SK-MEL-5 (cell line): ENCODE results near the gene ZSCAN1. TPM values are rescaled to one million over a fixed set of nuclear protein-coding genes. Genes with fewer than 3 reads are reported as not detected.

Source experiments
- DNase-seq: peaks from one replicate; pipeline ENCODE4 v3.0.0-alpha.2; 2016; ENCODE audit warnings: low read depth, low spot score
- in situ Hi-C: cut with HindIII; loops from 2 replicates; pipeline ENCODE4 v1.10.0; 2016; ENCODE audit warnings: low sequenced_read_pairs, high pct_unique_total_duplicates, low pct_unique_long_range_greater_than_20kb
- total RNA-seq: library from RNA; depleted of rRNA; stranded (reverse); fragments of >200 nt; shearing (Covaris generic); gene quantifications from 2 replicates; pipeline ENCODE4 v1.2.3, GENCODE V29; 2014

ZSCAN1 gene
- total RNA-seq, 1 experiment from 2014 or later, result not detected

- no peak for DNase-seq
- in situ Hi-C loops, result no loop called here
These were observed 610 bp downstream of the ZSCAN1 start for GRCh38 chr19:58034477-58034793.

- no peak for DNase-seq
- in situ Hi-C loops, result no loop called here
These were observed 2.0 kb downstream of the ZSCAN1 start for GRCh38 chr19:58035863-58036262.

DNA sequence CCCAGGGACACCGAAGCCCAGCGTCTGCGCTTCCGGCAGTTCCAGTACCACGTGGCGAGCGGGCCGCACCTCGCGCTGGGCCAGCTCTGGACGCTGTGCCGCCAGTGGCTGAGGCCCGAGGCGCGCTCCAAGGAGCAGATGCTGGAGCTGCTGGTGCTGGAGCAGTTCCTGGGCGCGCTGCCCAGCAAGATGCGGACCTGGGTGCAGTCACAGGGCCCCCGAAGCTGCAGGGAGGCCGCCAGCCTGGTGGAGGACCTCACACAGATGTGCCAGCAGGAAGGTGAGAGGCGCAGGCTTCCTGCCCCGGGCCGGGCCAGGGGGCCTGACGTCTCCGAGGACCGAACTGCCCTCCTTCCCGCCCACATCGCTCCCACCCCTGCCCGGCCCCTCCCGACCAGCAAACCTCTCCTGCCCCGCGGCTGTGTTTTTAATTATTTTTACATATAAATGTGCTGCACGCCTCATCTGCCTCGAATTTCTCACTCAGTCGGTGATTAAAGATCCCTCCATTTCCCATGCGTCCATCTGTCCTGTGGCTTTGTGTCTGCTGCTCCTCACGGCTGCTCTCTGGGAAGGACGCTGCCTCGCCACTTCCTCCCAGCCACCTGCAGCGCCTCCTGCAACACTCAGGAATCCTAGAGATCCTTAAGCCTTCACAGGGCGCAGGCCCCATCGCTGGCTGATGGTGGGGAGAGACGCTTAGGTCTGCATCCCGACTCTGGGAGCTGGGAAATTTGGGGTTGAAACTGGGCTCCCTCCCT lies 4.3 kb downstream of the ZSCAN1 start:
- in situ Hi-C loops, result no loop called here

GRCh38 chr19:58038688-58039204 lies 4.9 kb downstream of the ZSCAN1 start:
- DNase-seq, result no peak
- in situ Hi-C loops, result no loop called here

More for the DNA sequence above, 4.3 kb downstream of the ZSCAN1 start:
- DNase-seq, result no peak

- in situ Hi-C loops, result no loop called here
- no peak for DNase-seq
These were observed 7.1 kb downstream of the ZSCAN1 start for GRCh38 chr19:58040751-58041525.

- in situ Hi-C loops, result no loop called here
- no peak for DNase-seq
These were observed 8.9 kb downstream of the ZSCAN1 start for GRCh38 chr19:58042495-58043340.

- in situ Hi-C loops, result no loop called here
- DNase-seq, result no peak
These were observed 10.6 kb downstream of the ZSCAN1 start for GRCh38 chr19:58044391-58044790.

DNA sequence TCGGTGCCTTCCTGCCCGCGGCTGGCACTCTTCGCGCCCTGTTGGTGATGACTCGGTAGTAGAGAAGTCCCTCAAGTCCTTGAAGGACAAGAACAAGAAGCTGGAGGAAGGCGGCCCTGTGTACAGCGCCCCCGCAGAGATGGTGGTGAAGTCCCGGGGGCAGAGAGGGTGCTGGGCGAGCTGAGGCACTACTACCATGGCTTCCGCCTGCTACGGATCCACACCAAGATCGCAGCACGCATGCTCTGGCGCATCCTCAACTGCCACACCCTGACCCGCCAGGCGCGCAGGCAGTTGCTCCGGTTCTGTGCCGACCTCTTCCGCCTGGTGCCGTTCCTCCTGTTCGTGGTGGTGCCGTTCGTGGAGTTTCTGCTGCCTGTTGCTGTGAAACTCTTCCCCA lies 11.1 kb downstream of the ZSCAN1 start:
- DNase-seq, result no peak
- in situ Hi-C loops, result no loop called here

GRCh38 chr19:58045411-58046050 lies 11.7 kb downstream of the ZSCAN1 start:
- in situ Hi-C loops, result no loop called here
- DNase-seq, result no peak

GRCh38 chr19:58046856-58047255 lies 13.0 kb downstream of the ZSCAN1 start:
- in situ Hi-C loops, result no loop called here
- DNase-seq, result no peak

DNA sequence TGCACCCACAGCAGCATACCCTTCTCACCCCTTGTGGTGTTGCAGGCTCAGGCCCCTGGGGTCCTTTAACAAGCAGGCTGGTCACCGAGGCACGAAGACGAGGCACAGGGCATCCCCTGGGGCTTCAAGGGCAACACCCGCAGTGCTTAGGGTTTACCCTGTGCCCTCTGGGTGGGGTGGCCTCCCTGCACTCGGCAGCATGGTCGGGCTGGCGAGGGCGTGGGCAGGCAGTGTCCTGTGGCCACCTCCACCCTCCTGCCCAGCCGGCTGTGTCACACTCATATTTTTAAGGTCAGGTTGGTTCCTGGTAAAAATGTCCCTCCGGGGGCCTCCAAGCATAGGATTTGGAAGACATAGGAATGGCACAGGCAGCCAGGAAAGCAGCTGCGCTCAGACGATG lies 13.8 kb downstream of the ZSCAN1 start:
- in situ Hi-C loops, result no loop called here
- no peak for DNase-seq

DNA sequence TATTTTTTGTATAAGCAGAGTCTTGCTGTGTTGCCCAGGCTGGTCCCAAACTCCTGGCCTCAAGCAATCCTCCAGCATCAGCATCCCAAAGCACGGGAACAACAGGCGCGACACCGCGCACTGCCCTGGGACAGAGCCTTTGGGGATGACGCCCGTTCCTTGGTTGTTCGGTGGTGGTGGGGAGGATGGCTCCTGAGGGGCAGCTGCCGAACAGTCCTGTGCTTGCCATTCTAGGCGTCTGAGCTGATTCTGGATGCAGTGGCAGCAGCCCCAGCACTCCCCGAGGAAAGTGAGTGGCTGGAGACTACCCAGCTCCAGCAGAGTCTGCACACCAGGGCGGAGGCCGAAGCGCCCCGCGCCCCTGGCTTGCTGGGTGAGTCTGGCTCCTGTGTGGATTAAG lies 18.4 kb downstream of the ZSCAN1 start:
- no peak for DNase-seq
- in situ Hi-C loops, result no loop called here

DNA sequence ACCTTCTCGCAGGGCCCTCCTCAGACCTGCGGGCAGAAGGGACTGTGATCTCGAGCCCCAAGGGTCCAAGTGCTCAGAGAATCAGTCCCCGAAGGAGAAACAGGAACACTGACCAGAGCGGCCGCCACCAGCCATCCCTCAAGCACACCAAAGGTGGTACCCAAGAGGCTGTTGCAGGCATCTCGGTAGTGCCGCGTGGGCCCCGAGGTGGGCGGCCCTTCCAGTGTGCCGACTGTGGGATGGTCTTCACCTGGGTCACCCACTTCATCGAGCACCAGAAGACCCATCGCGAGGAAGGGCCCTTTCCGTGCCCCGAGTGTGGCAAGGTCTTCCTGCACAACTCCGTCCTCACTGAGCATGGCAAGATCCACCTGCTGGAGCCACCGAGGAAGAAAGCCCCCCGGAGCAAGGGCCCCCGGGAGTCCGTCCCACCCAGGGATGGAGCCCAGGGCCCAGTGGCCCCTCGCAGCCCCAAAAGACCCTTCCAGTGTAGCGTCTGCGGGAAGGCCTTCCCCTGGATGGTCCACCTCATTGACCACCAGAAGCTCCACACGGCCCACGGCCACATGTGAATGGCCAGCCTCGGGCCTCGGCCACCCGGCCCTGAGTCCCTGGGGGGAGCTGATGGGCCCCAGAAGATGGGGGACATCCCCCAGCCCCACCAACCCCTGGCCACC lies 19.8 kb downstream of the ZSCAN1 start:
- in situ Hi-C loops, result no loop called here
- no peak for DNase-seq

DNA sequence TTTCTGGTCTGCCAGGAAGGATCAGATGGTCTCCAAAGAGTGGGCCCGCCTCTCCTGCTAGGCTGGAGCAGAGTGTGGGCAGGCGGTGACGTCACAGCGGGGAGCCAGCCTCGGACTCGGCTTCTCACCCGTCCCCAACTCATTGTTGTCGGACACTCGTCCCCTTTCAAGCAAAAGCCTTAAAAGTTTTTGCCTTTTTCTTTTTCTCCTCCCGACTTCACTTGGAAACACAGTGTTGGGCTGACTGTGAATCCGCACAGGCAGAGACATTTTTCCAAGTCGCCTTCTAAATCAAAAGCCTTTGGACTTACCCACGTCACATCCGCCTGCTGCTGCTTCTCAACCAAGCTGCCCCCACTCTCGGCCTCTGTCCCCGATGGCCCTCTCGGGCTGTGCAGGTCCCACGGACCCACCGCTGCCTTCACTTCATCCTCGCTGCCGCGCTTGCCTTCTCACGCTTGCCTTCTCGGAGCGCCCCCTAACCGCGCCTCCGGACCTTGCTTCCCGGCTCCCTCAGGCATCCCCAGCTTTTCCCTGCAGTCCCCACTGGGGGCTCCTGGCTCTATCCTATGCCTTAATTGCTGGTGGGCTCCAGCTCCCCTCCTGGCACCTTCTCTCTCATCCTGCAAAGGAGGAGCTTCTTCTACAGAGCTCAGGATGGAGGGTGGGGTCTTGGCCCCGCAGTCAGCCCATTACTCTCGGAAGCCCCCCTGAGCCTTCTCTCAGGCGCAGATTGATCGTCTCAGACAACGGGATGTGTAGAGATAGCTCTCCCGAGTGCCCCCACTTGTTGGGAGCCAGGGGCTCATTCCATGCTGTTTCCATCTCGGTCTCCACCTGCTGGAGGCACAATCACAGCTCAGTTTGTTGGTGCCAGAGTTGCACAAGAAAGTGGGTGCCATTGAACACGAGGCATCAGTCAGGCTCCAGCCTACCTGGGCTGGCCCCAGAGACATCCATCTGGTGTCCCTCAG lies 21.4 kb downstream of the ZSCAN1 start:
- no peak for DNase-seq
- in situ Hi-C loops, result no loop called here

- in situ Hi-C loops, result no loop called here
These were observed 22.4 kb downstream of the ZSCAN1 start for GRCh38 chr19:58056261-58056660.

DNA sequence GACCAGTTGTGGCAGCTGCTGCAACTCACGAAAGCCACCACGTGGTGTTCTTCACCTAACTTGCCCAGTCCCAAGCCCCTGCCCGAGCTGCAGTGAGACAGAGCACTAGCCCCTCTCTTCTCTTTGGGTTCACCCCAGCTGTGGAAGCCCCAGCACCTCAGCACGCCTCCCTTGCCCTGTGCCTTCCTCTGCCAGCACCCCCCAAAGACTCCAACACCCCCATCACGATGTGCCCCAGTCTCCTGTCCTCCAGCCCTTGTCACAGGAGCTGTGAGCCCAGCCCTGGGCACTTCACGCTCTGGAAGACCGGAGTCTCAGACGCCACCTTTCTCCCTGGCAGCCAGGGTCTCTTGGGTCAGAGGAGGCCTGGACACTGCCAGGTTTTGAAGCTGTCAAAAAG lies 23.0 kb downstream of the ZSCAN1 start:
- in situ Hi-C loops, result no loop called here
- no peak for DNase-seq

More at GRCh38 chr19:58056261-58056660, 22.4 kb downstream of the ZSCAN1 start:
- no peak for DNase-seq
